Measurements from ENCODE around the gene LRMDA.

- TF ChIP-seq CTCF (IDR thresholded peaks at IDR 0.05), result no peak
- TF ChIP-seq POLR2A (IDR thresholded peaks at IDR 0.05), result no peak
These were observed 746.5 kb downstream of the LRMDA start for GRCh38 chr10:76177936-76178335.
